T-helper 1 cell (primary cell): ENCODE measurements around the gene SENP5.

Experiments
- DNase-seq, 5 donors: peaks; one replicate each; pipeline ENCODE4 v3.0.0-alpha.2; 2012 to 2020

SENP5 gene

DNA sequence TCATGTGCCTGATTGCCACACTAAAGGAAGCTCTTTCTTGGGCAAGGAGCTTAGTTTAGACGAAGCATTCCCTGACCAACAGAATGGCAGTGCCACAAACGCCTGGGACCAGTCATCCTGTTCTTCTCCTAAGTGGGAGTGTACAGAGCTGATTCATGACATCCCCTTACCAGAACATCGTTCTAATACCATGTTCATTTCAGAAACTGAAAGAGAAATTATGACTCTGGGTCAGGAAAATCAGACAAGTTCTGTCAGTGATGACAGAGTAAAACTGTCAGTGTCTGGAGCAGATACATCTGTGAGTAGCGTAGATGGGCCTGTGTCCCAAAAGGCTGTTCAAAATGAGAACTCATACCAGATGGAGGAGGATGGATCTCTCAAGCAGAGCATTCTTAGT lies 18.4 kb downstream of the SENP5 start:
- DNase-seq = peak in 1 of 5 donors; percentile 8

DNA sequence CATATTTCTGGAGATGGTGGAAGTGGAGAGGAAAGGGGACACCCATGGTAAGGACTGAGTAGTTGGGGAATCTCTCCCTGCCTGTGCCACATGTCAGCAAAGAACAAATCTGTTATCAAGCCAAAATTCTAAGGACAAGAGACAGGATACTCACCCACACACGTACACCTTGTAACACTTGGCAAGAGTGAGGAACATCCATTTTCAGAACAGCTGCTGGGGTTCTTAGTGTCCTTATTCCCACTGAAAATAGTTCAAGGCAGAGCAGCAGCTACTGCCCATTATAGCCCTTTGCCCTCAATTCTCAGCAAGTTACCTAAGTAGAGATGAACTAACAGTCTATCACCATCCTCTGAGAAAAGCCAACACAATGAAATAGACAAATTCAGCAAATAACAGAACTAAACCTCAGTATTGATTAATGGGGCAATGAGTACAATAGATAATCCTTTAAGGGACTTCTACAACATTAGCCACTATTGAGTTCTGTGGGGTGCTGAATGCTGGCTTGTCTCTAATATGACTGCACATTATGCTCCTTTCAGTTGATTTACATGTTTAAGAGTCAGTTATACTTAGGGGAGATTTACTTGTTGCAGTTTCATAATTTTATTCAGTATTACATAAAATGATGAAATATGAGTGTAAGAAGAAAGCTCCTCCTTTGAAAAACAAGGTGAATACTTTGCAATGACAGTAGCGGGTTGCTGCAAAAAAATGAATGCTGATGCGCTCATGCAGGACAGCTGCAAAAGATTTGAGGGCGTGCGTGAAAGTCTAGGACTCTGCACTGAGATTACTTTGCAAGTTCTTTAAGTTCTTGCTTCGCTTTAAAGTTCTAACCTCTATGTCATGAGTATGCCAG lies 22.4 kb downstream of the SENP5 start:
- DNase-seq = no peak

GRCh38 chr3:196894557-196895295 lies 27.0 kb downstream of the SENP5 start:
- DNase-seq = no peak

DNA sequence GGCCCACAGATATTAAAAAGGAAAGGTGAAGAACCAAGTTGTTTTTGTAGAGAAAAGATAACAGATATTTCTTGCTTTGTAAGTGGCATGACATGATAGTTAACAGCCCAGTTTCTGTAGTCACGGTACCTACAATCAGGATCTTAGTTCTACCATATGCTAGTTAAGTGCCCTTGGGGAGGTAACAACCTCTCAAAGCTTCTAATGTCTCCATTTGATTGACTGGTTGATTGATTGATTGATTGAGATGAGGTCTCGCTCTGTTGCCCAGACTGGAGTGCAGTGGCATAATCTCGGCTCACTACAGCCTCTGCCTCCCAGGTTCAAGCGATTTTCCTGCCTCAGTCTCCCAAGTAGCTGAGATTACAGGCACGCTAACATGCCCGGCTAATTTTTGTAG lies 28.5 kb downstream of the SENP5 start:
- DNase-seq = no peak

DNA sequence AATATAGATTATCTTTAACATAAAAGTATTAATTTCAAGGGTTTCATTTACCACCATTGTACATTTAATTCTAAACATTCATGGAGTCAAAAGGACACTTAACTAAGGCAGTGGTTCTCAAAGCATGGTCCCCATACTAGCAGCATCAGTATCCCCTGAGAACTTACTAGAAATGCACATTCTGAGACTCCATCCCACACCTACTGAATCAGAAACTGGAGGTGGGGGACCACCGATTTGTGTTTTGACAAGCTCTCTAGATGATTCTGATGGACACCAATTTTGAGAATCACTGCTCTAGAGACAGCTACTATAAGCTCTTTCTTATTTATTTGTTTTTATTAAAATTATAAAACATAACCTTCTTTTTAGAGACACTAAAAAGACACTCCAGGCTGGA lies 34.0 kb downstream of the SENP5 start:
- DNase-seq = no peak

DNA sequence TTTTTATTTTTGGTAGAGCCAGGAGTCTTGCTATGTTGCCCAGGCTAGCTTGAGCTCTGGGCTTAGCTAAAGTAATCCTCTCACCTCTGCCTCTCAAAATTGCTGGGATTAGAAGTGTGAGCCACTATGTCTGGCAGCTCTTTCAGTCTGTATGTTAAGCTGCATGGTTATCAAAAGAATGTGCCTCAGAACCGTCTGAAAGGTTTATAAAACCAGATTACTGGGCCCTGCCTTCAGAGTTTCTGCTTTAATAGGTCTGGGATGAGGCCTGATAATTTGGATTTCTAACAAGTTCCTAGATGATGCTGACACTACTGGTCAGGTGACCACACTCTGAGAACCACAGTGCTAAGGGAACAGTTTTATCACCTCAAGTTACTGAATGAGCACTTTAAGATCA lies 34.6 kb downstream of the SENP5 start:
- no peak for DNase-seq

DNA sequence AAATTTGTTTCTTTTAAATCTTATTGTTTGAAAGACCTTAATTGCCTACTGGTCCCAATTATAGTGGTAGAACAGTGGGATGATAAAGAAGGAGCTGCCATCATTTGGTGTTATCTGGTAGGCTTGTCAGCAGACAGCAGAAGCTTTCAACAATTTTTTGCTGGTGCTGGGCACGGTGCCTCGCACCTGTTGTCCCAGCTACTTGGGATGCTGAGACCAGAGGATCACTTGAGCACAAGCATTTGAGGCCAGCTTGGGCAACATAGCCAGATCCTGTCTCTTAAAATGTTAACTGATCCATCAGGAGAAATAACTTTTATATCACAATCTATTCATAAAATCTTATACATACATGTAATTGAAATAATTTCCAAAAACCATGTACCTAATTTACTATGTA lies 36.0 kb downstream of the SENP5 start:
- no peak for DNase-seq

DNA sequence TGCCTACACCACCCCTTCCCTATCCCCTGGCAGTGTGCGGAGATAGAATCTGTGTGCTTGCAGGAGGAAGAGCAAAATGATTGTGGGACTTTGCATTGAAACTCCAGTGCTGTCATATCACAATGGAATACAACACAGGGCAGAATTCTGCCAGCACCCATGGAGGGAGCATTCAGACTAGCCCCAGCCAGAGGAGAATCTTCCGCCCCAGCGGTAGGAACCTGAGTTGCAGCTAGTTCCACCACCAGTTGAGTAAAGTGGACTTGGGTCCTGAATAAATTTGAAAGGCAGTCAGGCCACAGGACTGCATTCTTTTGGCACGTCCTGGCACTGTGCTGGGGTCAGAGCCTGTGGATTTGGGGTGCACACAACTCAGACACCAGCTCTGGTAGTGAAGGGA lies 47.1 kb downstream of the SENP5 start:
- no peak for DNase-seq

DNA sequence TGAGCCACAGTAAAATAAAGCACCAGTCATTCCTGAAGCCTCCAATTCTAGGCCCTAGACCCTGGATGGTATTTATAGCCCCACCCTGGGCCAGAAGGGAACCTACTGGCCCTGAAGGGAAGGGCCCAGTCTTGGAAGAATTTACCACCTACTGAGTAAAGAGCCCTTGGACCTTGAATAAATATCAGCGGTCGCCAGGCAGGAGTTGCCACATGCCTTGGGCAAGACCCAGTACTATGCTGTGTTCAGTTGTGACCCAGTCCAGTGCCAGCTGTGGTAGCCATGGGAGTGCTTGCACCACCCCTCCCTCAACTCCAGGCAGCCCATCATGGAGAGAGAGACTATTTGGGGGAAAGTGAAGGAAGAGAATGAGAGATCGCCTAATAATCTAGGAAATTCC lies 47.7 kb downstream of the SENP5 start:
- no peak for DNase-seq

GRCh38 chr3:196916221-196916620 lies 48.5 kb downstream of the SENP5 start:
- DNase-seq = no peak

- no peak for DNase-seq
Observed at GRCh38 chr3:196916995-196917394, 49.3 kb downstream of the SENP5 start.

GRCh38 chr3:196918968-196919367 lies 51.2 kb downstream of the SENP5 start:
- DNase-seq = no peak

DNA sequence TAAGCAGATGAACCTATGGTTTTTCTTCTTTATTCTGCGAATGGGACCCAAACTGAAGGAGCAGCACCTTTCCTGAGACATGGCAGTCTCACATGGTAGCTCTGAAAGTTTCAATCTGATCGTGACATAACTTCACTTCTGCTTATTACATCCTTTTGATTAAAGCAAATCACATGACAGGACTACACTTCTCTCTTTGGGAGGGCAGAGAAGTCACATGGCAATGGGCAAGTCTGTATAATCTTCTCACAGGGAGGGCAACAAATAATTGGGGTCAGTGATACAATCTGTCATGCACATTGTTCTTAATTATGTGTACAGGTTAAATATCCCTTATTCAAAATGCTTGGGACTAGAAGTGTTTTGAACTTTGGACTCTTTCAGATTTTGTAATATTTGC lies 53.0 kb downstream of the SENP5 start:
- no peak for DNase-seq

DNA sequence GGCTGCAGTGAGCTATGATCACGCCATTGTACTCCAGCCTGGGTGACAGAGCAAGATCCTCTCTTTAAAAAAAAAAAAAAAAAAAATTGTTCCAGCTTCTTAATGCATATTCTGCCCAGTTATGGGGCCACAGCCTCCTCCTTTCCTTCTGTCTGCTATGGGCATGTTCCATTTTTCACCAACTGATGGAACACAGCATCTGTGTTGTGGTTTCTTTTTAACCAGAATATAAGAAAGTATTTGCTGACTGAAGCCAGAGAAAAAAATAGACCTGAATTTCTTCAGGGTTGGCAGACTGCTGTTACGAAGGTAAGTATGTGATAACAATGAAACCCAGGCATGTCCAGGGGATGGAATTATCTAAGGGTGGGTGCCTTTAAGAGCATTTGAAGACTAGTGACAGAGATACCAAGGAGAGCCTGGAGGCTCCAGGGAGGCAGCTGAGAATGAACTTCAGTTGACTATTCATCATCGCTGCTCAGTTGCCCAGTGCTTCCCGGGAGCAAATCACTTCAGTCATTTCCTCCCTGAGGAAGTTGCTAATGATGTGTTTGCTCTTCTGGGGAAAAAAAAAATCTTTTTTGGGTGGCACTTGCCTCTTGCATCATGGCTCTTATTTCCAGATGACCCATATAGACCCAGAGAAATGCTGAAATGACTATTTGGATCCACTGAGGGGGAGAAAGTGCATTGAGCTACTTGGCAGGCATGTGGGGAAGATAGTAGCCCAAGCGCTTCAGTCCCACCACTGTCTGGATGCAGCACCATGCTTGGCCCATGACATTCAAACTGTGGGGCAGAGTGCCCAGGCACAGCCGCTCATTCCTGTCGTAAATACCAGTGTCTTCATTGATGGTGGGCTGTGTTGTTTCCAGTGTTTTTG lies 60.1 kb downstream of the SENP5 start:
- no peak for DNase-seq

- DNase-seq = no peak
Observed at GRCh38 chr3:196931157-196931556, 63.4 kb downstream of the SENP5 start.

- DNase-seq = no peak
Observed at GRCh38 chr3:196931828-196932587, 64.3 kb downstream of the SENP5 start.

GRCh38 chr3:196932600-196932999 lies 64.9 kb downstream of the SENP5 start:
- no peak for DNase-seq

GRCh38 chr3:196936288-196936687 lies 68.6 kb downstream of the SENP5 start:
- DNase-seq = no peak

DNA sequence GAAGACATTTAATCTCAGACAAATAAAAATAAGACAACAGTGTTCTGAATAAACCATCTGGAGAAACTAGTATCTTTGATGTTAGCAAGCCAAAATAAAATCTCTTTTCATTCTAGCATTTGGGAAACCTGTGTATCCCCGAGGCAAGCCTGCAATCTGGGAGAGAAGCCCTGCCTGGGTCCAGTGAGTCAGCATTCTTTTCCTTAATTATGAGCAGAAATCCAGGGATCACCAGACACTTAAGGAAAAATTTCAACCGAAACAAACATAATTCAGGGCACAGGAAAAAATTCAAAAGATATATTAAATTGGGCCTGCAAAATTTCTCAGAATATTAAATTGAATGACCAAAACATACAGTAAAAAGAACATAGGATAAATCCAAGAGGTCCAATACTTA lies 70.4 kb downstream of the SENP5 start:
- no peak for DNase-seq

- no peak for DNase-seq
Observed at GRCh38 chr3:196938576-196938975, 70.9 kb downstream of the SENP5 start.

DNA sequence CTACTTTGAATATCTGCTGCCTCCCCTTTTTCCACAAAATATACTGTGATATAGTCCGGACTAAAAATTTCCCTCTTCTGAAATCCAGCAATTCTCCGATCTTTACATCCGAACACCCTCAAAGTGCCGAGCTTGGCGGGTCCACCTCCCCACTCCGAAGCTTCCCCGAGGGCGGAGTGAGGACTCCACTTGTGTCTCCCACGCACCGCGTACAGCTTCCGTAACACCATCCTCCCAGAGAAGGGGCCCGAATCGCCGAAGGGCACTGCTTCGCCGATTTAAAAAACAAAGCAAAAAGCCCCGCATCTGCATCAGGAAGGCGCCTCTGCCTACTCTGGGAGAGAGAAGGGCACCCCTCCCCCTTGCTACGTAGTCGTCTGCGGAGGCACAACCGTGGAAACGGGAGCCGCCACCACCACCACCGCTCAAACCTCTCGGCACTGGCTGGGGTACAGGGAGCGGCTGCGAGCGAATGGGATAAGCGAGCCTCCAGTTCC lies 74.1 kb downstream of the SENP5 start:
- DNase-seq = peak; percentile 33 to 57 (median 55)

DNA sequence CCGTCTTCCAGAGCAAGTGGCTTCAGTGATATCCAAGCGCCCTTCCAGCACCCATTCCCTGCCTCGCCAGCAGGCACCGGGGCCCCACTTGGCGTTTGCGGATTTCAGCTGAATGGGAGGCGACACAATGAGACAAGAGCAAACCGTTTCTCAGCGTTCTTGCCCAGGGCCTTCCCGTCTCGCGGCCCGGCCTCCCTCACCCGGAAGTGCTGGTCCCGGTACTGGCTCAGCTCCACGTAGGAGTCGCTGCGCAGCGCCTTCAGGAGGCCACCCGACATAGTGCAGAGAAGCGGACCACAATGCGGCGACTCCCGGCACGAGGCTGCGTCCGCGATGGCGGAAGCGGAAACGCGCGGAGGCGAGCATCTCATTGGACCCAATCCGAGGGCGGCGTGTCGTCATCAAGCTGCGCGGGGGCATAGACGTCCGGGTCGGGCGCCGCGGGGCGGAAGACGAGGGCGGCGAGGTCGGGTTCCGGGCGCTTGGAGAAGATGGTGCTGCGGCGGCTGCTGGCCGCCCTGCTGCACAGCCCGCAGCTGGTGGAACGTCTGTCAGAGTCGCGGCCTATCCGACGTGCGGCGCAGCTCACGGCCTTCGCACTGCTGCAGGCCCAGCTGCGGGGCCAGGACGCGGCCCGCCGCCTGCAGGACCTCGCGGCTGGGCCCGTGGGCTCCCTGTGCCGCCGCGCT lies 74.7 kb downstream of the SENP5 start, which contains the start of gene NCBP2:
Gene NCBP2, minus strand, starts transcription at position 303 of the 689 bp plus-strand sequence. Its CDS starts 25 bp downstream, at position 278.
- peak; percentile 98 to 100 (median 99) for DNase-seq
